Gastrocnemius medialis (tissue), 4 donors: ENCODE results near the gene RETREG2.
"Not testable (repeated sequence)": the region's sequence is repeated elsewhere in the genome, so short reads cannot be mapped to it uniquely, and the experiment has no call there.

Source experiments
- CTCF ChIP-seq, 5 experiments: fragments of 450-650 bp in 3 of 5; fragments of 200-600 bp in 2 of 5; sonication (generic) in 2 of 5; IDR thresholded peaks in 4 of 5; conservative IDR thresholded peaks in 1 of 5; 1 replicate in 4 of 5; 2 replicates in 1 of 5; pipeline ENCODE4 v1.5.1; 2016 to 2019; ENCODE audit warnings: antibody characterized with exemption in 5 of 5, mild to moderate bottlenecking in 3 of 5, moderate library complexity in 3 of 5
- POLR2A ChIP-seq, 2 donors: fragments of 450-650 bp; IDR thresholded peaks; one replicate each; pipeline ENCODE4 v1.6.1; 2017; ENCODE audit warnings: antibody characterized with exemption in 2 of 2, mild to moderate bottlenecking in 2 of 2, moderate library complexity in 2 of 2

- TF ChIP-seq CTCF (IDR thresholded peaks at IDR 0.05 in 4 of 5, conservative IDR thresholded peaks at IDR 0.05 in 1 of 5); POLR2A (IDR thresholded peaks at IDR 0.05): not testable (repeated sequence)
These were observed 23.3 kb downstream of the RETREG2 start for GRCh38 chr2:219201331-219201730.
